Measurements from ENCODE around the gene MAP2K2. TPM values are rescaled to one million over a fixed set of nuclear protein-coding genes. Genes with fewer than 3 reads are reported as not detected.

MAP2K2 gene
- polyA plus RNA-seq, 1 experiment, result 143 TPM

GRCh38 chr19:4098493-4098892 is 25.4 kb downstream of the MAP2K2 start:
- ChIA-PET POLR2A (no interaction called here), CTCF (interaction anchor here (1.6 kb wide), 1 partner anchor 10 kb away, joined by 4 read pairs; no protein-coding TSS in a partner anchor)
- no peak for DNase-seq (ENCODE audit: low read depth)
- Histone ChIP-seq H3K4me3 (ENCODE audit: low read depth, low read length) (no peak overlapping the region), H3K27me3 (ENCODE audit: control insufficient read depth, insufficient read depth, low read length) (no peaks in the 10 kb centered on the region), H3K36me3 (ENCODE audit: control insufficient read depth, insufficient read depth, low read length) (peaks cover 41% of the 10 kb centered on the region)
- TF ChIP-seq CTCF (IDR thresholded peaks at IDR 0.05; ENCODE audit: insufficient read depth, low read depth, low read length), result no peak

GRCh38 chr19:4097501-4097900 is 26.4 kb downstream of the MAP2K2 start:
- DNase-seq (ENCODE audit: low read depth), result no peak
- Histone ChIP-seq H3K27me3 (ENCODE audit: control insufficient read depth, insufficient read depth, low read length) (no peaks in the 10 kb centered on the region), H3K4me3 (ENCODE audit: low read depth, low read length) (no peak overlapping the region), H3K36me3 (ENCODE audit: control insufficient read depth, insufficient read depth, low read length) (peaks cover 40% of the 10 kb centered on the region)
- POLR2A ChIA-PET, result no interaction called here
- CTCF ChIA-PET, result no interaction called here
- TF ChIP-seq CTCF (IDR thresholded peaks at IDR 0.05; ENCODE audit: insufficient read depth, low read depth, low read length), result no peak

- CTCF ChIA-PET, result interaction anchor here (0.7 to 1.2 kb wide), 2 partner anchors 8 to 529 kb away, joined by 3 to 5 read pairs; no protein-coding TSS in a partner anchor
Observed at GRCh38 chr19:4096049-4096892, 27.7 kb downstream of the MAP2K2 start.

GRCh38 chr19:4095488-4095844 is 28.5 kb downstream of the MAP2K2 start:
- POLR2A ChIA-PET, result no interaction called here
- peaks cover 27% of the 10 kb centered on the region for H3K36me3 ChIP-seq (ENCODE audit: control insufficient read depth, insufficient read depth, low read length)
- no peak for DNase-seq (ENCODE audit: low read depth)

More at GRCh38 chr19:4096049-4096892, 27.7 kb downstream of the MAP2K2 start:
- Histone ChIP-seq H3K27me3 (ENCODE audit: control insufficient read depth, insufficient read depth, low read length) (no peaks in the 10 kb centered on the region), H3K4me3 (ENCODE audit: low read depth, low read length) (no peak overlapping the region), H3K36me3 (ENCODE audit: control insufficient read depth, insufficient read depth, low read length) (peaks cover 31% of the 10 kb centered on the region)
- no peak for TF ChIP-seq CTCF (IDR thresholded peaks at IDR 0.05; ENCODE audit: insufficient read depth, low read depth, low read length)
- no peak for DNase-seq (ENCODE audit: low read depth)
- POLR2A ChIA-PET, result no interaction called here

More at GRCh38 chr19:4095488-4095844, 28.5 kb downstream of the MAP2K2 start:
- TF ChIP-seq CTCF (IDR thresholded peaks at IDR 0.05; ENCODE audit: insufficient read depth, low read depth, low read length), result no peak
- Histone ChIP-seq H3K27me3 (ENCODE audit: control insufficient read depth, insufficient read depth, low read length) (no peaks in the 10 kb centered on the region), H3K4me3 (ENCODE audit: low read depth, low read length) (no peak overlapping the region)
- CTCF ChIA-PET, result interaction anchor here (1.2 kb wide), 1 partner anchor 9 kb away, joined by 5 read pairs; no protein-coding TSS in a partner anchor
